Adrenal gland (tissue), 5 donors: Measurements from ENCODE around the gene MICAL3.

Source experiments
- CTCF ChIP-seq, 6 experiments: fragments of 450-650 bp in 4 of 6; fragments of 200-600 bp in 2 of 6; sonication (generic) in 1 of 6; IDR thresholded peaks; 1 replicate in 5 of 6; 2 replicates in 1 of 6; pipeline versions ENCODE4 v1.5.1 to v1.8.0; 2016 to 2021; ENCODE audit warnings: antibody characterized with exemption in 6 of 6, mild to moderate bottlenecking in 2 of 6, moderate library complexity in 1 of 6
- POLR2A ChIP-seq, 2 donors: fragments of 450-650 bp; IDR thresholded peaks; one replicate each; pipeline ENCODE4 v1.6.1; 2017; ENCODE audit warnings: antibody characterized with exemption in 2 of 2, mild to moderate bottlenecking in 2 of 2, moderate library complexity in 1 of 2
- donor health status: DM: no; HTN: no; CAD: no.

- TF ChIP-seq CTCF (IDR thresholded peaks at IDR 0.05) (no peak), POLR2A (IDR thresholded peaks at IDR 0.05) (no peak)
Observed at GRCh38 chr22:17878186-17878694, 146.1 kb downstream of the MICAL3 start.
